CD4-positive, alpha-beta T cell (primary cell): Measurements from ENCODE around the gene PAIP2B. TPM values are rescaled to one million over a fixed set of nuclear protein-coding genes. Genes with fewer than 3 reads are reported as not detected.

Source experiments
- ATAC-seq: fragments of 200-7000 bp; cut with Tn5 transposase; one replicate; pipeline ENCODE4 v1.10.0; 2022; ENCODE audit warnings: mild to moderate bottlenecking; ENCODE audit not compliant: poor library complexity
- CTCF ChIA-PET: fragments of 350-600 bp; sonication (Branson Sonifier 250); formaldehyde crosslinking; loops from one replicate; lab custom pipeline; 2021; ENCODE audit warnings: antibody characterized with exemption, inconsistent platforms; lab: Charles Lee
- POLR2A ChIA-PET: fragments of 350-600 bp; sonication (Branson Sonifier 250); formaldehyde crosslinking; loops from one replicate; lab custom pipeline; 2021; ENCODE audit warnings: antibody characterized with exemption, inconsistent platforms; lab: Charles Lee
- DNase-seq, 14 experiments: peaks; one replicate each; pipeline ENCODE4 v3.0.0-alpha.2; 2013 to 2020; ENCODE audit warnings: mixed read lengths in 2 of 14
- H3K27ac ChIP-seq, 2 donors: one replicate each; pipeline versions ENCODE4 v1.5.1 to v1.7.0; 2013; ENCODE audit warnings: low read length in 2 of 2, low read depth in 1 of 2, mild to moderate bottlenecking in 1 of 2
- H3K27me3 ChIP-seq, 2 experiments: 1 replicate in 1 of 2; 2 replicates in 1 of 2; pipeline versions ENCODE4 v1.6.1 to v1.7.0; 2013; ENCODE audit warnings: low read length in 2 of 2, control low read depth in 1 of 2, mild to moderate bottlenecking in 1 of 2, moderate library complexity in 1 of 2; ENCODE audit not compliant: insufficient read depth in 2 of 2, control insufficient read depth in 1 of 2
- H3K36me3 ChIP-seq: one replicate; pipeline ENCODE4 v1.6.1; 2013; ENCODE audit warnings: low read length, control low read depth; ENCODE audit not compliant: insufficient read depth
- H3K4me1 ChIP-seq: one replicate; pipeline ENCODE4 v1.6.1; 2013; ENCODE audit warnings: low read length, control low read depth; ENCODE audit not compliant: insufficient read depth
- H3K4me3 ChIP-seq: one replicate; pipeline ENCODE4 v1.5.1; 2013; ENCODE audit warnings: mild to moderate bottlenecking, low read length, moderate library complexity
- H3K9me3 ChIP-seq, 2 experiments: 1 replicate in 1 of 2; 2 replicates in 1 of 2; pipeline versions ENCODE4 v1.6.1 to v1.7.0; 2013; ENCODE audit warnings: low read length in 2 of 2, mild to moderate bottlenecking in 2 of 2, control low read depth in 1 of 2, moderate library complexity in 1 of 2; ENCODE audit not compliant: control insufficient read depth in 1 of 2, insufficient read depth in 1 of 2
- H3K27ac Mint-ChIP-seq: one replicate; pipeline ENCODE4 v1.8.0; 2020; ENCODE audit warnings: mixed read lengths
- H3K27me3 Mint-ChIP-seq: one replicate; pipeline ENCODE4 v1.8.0; 2021; ENCODE audit warnings: mixed read lengths
- H3K36me3 Mint-ChIP-seq: one replicate; pipeline ENCODE4 v1.8.0; 2021; ENCODE audit warnings: low read depth, mixed read lengths
- H3K4me1 Mint-ChIP-seq: one replicate; pipeline ENCODE4 v1.8.0; 2021; ENCODE audit warnings: low read depth, mixed read lengths
- H3K4me3 Mint-ChIP-seq: one replicate; pipeline ENCODE4 v1.8.0; 2020; ENCODE audit warnings: mild to moderate bottlenecking, mixed read lengths
- H3K9me3 Mint-ChIP-seq: one replicate; pipeline ENCODE4 v1.8.0; 2020; ENCODE audit warnings: mixed read lengths
- intact Hi-C, 2 experiments: fragments of 100-400 bp; cut with DNase I in 1 of 2; cut with micrococcal nuclease in 1 of 2; formaldehyde crosslinking; loops; one replicate each; pipeline versions ENCODE4 v1.15.1 to v1.9.0; 2023 to 2025; cut with DNase I, micrococcal nuclease
- total RNA-seq, 174 experiments: library from RNA in 2 of 174; stranded (reverse) in 2 of 174; gene quantifications; one replicate each; pipeline ENCODE4 v1.2.3 and lab custom pipeline; 2021 to 2026
- TF ChIP-seq, protein P1 (sequence below): fragments of 200-600 bp; IDR thresholded peaks from one replicate; pipeline ENCODE4 v1.8.0; 2022; ENCODE audit warnings: antibody characterized with exemption, mild to moderate bottlenecking

Gene PAIP2B
- total RNA-seq, 2 experiments from 2014 or later: 2.3 to 2.5 TPM

DNA sequence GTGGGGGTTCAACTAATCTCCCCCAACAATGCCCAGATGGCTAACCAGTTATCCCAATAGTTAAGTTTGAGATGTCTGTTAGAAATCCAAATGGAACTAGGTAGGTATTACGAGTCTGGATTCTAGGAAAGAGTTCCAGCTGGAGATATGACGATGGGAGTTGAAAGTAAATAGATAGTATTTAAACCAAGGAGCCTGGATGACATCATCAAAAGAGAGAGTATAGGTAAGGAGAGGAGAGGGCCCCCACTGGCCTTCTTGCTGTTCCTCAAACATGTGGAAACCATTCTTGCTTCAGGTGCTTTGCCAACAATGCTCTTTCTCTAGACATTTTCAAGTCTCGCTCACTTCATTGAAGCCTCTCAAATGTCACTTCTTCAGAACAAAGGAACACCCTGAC is 26.0 kb upstream of the PAIP2B start:
- POLR2A ChIA-PET: no interaction called here
- TF ChIP-seq, protein P1, sequence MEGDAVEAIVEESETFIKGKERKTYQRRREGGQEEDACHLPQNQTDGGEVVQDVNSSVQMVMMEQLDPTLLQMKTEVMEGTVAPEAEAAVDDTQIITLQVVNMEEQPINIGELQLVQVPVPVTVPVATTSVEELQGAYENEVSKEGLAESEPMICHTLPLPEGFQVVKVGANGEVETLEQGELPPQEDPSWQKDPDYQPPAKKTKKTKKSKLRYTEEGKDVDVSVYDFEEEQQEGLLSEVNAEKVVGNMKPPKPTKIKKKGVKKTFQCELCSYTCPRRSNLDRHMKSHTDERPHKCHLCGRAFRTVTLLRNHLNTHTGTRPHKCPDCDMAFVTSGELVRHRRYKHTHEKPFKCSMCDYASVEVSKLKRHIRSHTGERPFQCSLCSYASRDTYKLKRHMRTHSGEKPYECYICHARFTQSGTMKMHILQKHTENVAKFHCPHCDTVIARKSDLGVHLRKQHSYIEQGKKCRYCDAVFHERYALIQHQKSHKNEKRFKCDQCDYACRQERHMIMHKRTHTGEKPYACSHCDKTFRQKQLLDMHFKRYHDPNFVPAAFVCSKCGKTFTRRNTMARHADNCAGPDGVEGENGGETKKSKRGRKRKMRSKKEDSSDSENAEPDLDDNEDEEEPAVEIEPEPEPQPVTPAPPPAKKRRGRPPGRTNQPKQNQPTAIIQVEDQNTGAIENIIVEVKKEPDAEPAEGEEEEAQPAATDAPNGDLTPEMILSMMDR: no peak
- intact Hi-C loops: no loop called here
- H3K9me3 Mint-ChIP-seq: no peaks in the 10 kb centered on the region
- H3K4me3 Mint-ChIP-seq: no peak overlapping the region
- peaks cover 9 to 13% of the 10 kb centered on the region in 2 experiments for H3K27me3 ChIP-seq
- H3K27ac Mint-ChIP-seq: no peak overlapping the region
- DNase-seq (no peak), ATAC-seq (no peak)
- no peaks in the 10 kb centered on the region for H3K4me1 ChIP-seq
- H3K27ac ChIP-seq: no peak overlapping the region
- no peak overlapping the region for H3K4me3 ChIP-seq
- H3K27me3 Mint-ChIP-seq: peaks cover 62% of the 10 kb centered on the region
- H3K36me3 Mint-ChIP-seq: no peaks in the 10 kb centered on the region
- CTCF ChIA-PET: no interaction called here
- no peaks in the 10 kb centered on the region for H3K36me3 ChIP-seq
- peaks cover 0 to 4% of the 10 kb centered on the region in 2 experiments for H3K9me3 ChIP-seq
- H3K4me1 Mint-ChIP-seq: no peaks in the 10 kb centered on the region

DNA sequence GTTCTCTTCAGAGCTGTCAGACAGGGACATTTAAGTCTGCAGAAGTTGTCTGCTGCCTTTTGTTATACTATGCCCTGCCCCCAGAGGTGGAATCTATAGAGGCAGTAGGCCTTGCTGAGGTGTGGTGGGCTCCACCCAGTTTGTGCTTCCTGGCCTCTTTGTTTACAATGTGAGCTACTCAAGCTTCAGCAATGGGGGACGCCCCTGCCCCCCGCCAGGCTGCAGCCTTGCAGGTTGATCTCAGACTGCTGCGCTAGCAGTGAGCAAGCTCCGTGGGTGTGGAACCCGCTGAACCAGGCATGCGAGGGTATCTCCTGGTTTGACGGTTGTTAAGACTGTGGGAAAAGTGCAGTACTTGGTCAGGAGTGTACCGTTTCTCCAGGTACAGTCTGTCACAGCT is 24.0 kb upstream of the PAIP2B start:
- H3K4me1 Mint-ChIP-seq: no peaks in the 10 kb centered on the region
- H3K9me3 Mint-ChIP-seq: no peaks in the 10 kb centered on the region
- no peaks in the 10 kb centered on the region for H3K4me1 ChIP-seq
- H3K36me3 Mint-ChIP-seq: no peaks in the 10 kb centered on the region
- CTCF ChIA-PET: no interaction called here
- no peak overlapping the region for H3K4me3 ChIP-seq
- H3K27me3 ChIP-seq: peaks cover 6 to 13% of the 10 kb centered on the region in 2 experiments
- TF ChIP-seq, protein P1: no peak
- H3K4me3 Mint-ChIP-seq: no peak overlapping the region
- peaks cover 0 to 4% of the 10 kb centered on the region in 2 experiments for H3K9me3 ChIP-seq
- H3K27ac Mint-ChIP-seq: no peak overlapping the region
- H3K27ac ChIP-seq: no peak overlapping the region
- DNase-seq (no peak), ATAC-seq (no peak)
- no peaks in the 10 kb centered on the region for H3K36me3 ChIP-seq
- H3K27me3 Mint-ChIP-seq: peaks cover 58% of the 10 kb centered on the region
- POLR2A ChIA-PET: no interaction called here
- intact Hi-C loops: no loop called here

DNA sequence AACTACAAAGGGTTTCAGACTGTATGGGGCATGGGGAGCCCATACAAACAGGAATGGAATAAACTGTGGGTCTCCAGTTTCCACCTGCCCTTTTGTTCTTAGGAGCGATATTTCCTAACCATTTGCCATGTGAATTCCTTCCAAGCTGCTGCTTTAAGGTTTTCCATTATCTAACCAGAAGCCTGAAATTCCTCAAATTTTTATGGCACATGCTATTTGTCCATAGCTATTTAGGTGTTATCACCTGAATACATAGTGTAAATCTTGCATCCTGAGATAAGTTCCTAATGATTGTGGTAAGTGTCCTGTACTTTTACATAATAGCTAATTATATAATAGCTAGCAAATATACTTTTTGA is 17.4 kb upstream of the PAIP2B start:
- Histone ChIP-seq H3K27ac (no peak overlapping the region), H3K27me3 (no peaks in the 10 kb centered on the region), H3K36me3 (no peaks in the 10 kb centered on the region), H3K9me3 (no peaks in the 10 kb centered on the region), H3K4me3 (no peak overlapping the region), H3K4me1 (no peaks in the 10 kb centered on the region)
- H3K4me3 Mint-ChIP-seq: no peak overlapping the region
- no peaks in the 10 kb centered on the region for H3K4me1 Mint-ChIP-seq
- CTCF ChIA-PET: no interaction called here
- ATAC-seq (no peak), DNase-seq (no peak)
- intact Hi-C loops: no loop called here
- no peak overlapping the region for H3K27ac Mint-ChIP-seq
- no peaks in the 10 kb centered on the region for H3K36me3 Mint-ChIP-seq
- H3K27me3 Mint-ChIP-seq: peaks cover 22% of the 10 kb centered on the region
- H3K9me3 Mint-ChIP-seq: no peaks in the 10 kb centered on the region
- TF ChIP-seq, protein P1: no peak
- POLR2A ChIA-PET: no interaction called here
